Loucy (cell line): Measurements from ENCODE around the gene NECTIN4.

ENCODE experiments used
- H2AFZ ChIP-seq: fragments of 200-600 bp; sonication (generic); 2 replicates; pipeline ENCODE4 v1.6.0; 2016; ENCODE audit warnings: antibody characterized with exemption, mild to moderate bottlenecking, low read length, moderate library complexity
- H3F3A ChIP-seq: fragments of 200-600 bp; 2 replicates; pipeline ENCODE4 v1.6.0; 2016; ENCODE audit warnings: antibody characterized with exemption, low read depth, mild to moderate bottlenecking
- H3K27me3 ChIP-seq: fragments of 200-600 bp; sonication (generic); 2 replicates; pipeline ENCODE4 v1.6.1; 2014; ENCODE audit warnings: low read length, mild to moderate bottlenecking; ENCODE audit not compliant: insufficient read depth, poor library complexity, severe bottlenecking
- H3K36me3 ChIP-seq: fragments of 200-600 bp; sonication (generic); 2 replicates; pipeline ENCODE4 v1.6.1; 2016; ENCODE audit warnings: low read length; ENCODE audit not compliant: insufficient read depth
- H3K4me1 ChIP-seq: fragments of 200-600 bp; sonication (generic); 2 replicates; pipeline ENCODE4 v1.5.1; 2014; ENCODE audit warnings: low read length, mild to moderate bottlenecking; ENCODE audit not compliant: insufficient read depth, poor library complexity, severe bottlenecking
- H3K4me2 ChIP-seq: fragments of 200-600 bp; sonication (generic); 2 replicates; pipeline ENCODE4 v1.6.0; 2014; ENCODE audit warnings: antibody characterized with exemption, low read length, low read depth, mild to moderate bottlenecking; ENCODE audit not compliant: poor library complexity, severe bottlenecking
- H3K4me3 ChIP-seq: fragments of 200-600 bp; sonication (generic); 2 replicates; pipeline ENCODE4 v1.5.1; 2014; ENCODE audit warnings: low read length, mild to moderate bottlenecking, mixed read lengths; ENCODE audit not compliant: poor library complexity, severe bottlenecking
- H3K79me2 ChIP-seq: fragments of 200-600 bp; sonication (generic); 2 replicates; pipeline ENCODE4 v1.6.1; 2014; ENCODE audit warnings: low read length; ENCODE audit not compliant: insufficient read depth
- H3K9ac ChIP-seq: fragments of 200-600 bp; sonication (generic); 2 replicates; pipeline ENCODE4 v1.6.0; 2014; ENCODE audit warnings: mild to moderate bottlenecking, low read depth, low read length, moderate library complexity; ENCODE audit not compliant: poor library complexity, severe bottlenecking
- H3K9me2 ChIP-seq: fragments of 200-600 bp; sonication (generic); replicated peaks from 2 replicates; pipeline ENCODE4 v1.6.1; 2016; ENCODE audit warnings: low read depth, low read length, mixed read lengths
- H3K9me3 ChIP-seq: fragments of 200-600 bp; sonication (generic); 2 replicates; pipeline ENCODE4 v1.6.1; 2014; ENCODE audit warnings: mild to moderate bottlenecking, antibody characterized with exemption, low read length, low read depth; ENCODE audit not compliant: insufficient read depth
- H4K20me1 ChIP-seq: fragments of 200-600 bp; sonication (generic); 2 replicates; pipeline ENCODE4 v1.6.0; 2014; ENCODE audit warnings: antibody characterized with exemption, low read length, mild to moderate bottlenecking; ENCODE audit not compliant: insufficient read depth, poor library complexity, severe bottlenecking
- CTCF ChIP-seq: fragments of 200-600 bp; sonication (generic); conservative IDR thresholded peaks from 2 replicates; pipeline ENCODE4 v1.5.1; 2014; ENCODE audit warnings: mild to moderate bottlenecking, antibody characterized with exemption, low read length
- EZH2phosphoT487 ChIP-seq: fragments of 200-600 bp; IDR thresholded peaks from 2 replicates; pipeline ENCODE4 v1.6.1; 2018; ENCODE audit warnings: antibody characterized with exemption, mild to moderate bottlenecking, moderate library complexity, borderline replicate concordance

Gene NECTIN4

DNA sequence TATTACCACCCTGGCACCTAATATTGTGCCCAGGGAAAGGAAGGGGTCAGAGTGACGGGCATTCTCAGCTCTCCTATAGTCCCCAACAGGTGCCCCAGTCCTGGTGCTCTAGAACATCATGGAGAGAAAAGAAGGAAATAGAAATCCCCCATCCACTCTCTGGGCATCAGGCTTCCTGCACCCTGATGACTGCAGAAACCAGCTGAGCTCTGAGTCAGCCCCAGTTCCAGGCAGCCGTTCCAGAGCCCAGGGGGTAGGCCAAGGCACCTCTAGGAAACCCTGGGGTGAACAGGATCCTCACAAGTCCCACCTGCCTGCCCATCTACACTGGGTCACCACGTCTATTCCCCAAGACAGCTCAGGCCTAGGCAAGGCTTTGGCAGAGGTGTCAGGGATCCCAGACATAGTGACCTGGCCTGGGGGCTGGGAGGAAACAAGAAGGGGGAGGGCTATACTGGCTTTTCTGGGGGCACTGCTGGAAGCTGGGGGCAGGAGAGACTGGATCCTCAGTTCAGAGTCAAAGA is 709 bp downstream of the NECTIN4 start:
- Histone ChIP-seq H3K9me2 (no peaks in the 10 kb centered on the region), H3K9me3 (no peaks in the 10 kb centered on the region), H2AFZ (no peak overlapping the region), H3K9ac (no peak overlapping the region), H3K79me2 (no peaks in the 10 kb centered on the region), H3K36me3 (no peaks in the 10 kb centered on the region), H3K4me2 (no peak overlapping the region), H3K27me3 (no peaks in the 10 kb centered on the region), H4K20me1 (no peaks in the 10 kb centered on the region), H3K4me1 (no peaks in the 10 kb centered on the region), H3K4me3 (no peak overlapping the region), H3F3A (no peaks in the 10 kb centered on the region)
- TF ChIP-seq CTCF (no peak), EZH2phosphoT487 (no peak)

DNA sequence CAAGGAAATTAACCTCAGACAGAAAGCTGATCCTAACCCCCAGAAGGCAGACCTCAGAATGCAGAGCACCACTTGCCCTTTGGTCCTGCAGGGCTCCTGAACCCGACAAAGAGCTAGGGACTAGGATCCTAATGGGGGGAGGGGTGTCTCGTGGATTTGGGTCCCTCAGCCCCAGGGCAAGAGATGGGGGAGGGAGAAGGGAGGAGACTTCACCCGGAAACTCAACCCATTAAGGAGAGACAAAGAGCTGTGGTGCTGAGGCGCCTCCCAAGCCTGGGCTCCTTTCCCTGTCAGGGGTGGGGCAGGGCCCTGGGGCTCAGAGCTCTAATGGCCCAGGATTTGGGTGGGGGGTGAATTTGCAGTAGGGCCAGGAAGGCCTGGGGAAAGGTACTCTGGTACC is 2.9 kb downstream of the NECTIN4 start:
- Histone ChIP-seq H3K4me1 (no peaks in the 10 kb centered on the region), H3K36me3 (no peaks in the 10 kb centered on the region), H2AFZ (no peak overlapping the region), H3K27me3 (no peaks in the 10 kb centered on the region), H3K79me2 (no peaks in the 10 kb centered on the region), H3F3A (no peaks in the 10 kb centered on the region), H3K9ac (no peak overlapping the region), H4K20me1 (no peaks in the 10 kb centered on the region), H3K9me3 (no peaks in the 10 kb centered on the region), H3K4me2 (no peak overlapping the region), H3K4me3 (no peak overlapping the region), H3K9me2 (no peaks in the 10 kb centered on the region)
- TF ChIP-seq EZH2phosphoT487 (no peak), CTCF (no peak)

DNA sequence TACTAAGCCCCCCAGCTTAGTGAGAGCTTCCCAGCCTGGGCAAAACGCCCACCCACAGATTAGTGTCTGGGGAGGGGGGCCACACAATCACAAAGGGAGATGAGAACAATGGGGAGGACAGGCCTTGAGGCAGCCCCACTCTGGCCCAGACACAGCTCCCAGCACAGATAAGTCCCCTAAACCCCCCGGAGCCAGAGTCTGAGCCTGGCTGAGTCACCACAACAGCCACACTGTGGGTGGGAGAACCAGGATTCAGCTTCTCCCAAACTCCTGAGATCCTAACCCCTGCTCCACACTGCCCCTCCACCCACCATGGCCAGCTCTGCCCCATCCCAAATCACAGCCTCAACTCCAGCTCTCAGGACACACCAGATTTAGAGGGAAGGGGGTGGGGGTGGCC is 4.2 kb downstream of the NECTIN4 start:
- H3K9ac ChIP-seq = no peak overlapping the region
- no peak overlapping the region for H3K4me3 ChIP-seq
- H3F3A ChIP-seq = no peaks in the 10 kb centered on the region
- no peak for TF ChIP-seq CTCF
- no peak for TF ChIP-seq EZH2phosphoT487
- H3K79me2 ChIP-seq = no peaks in the 10 kb centered on the region
- no peak overlapping the region for H2AFZ ChIP-seq
- no peaks in the 10 kb centered on the region for H4K20me1 ChIP-seq
- no peaks in the 10 kb centered on the region for H3K27me3 ChIP-seq
- no peak overlapping the region for H3K4me2 ChIP-seq
- no peaks in the 10 kb centered on the region for H3K36me3 ChIP-seq
- no peaks in the 10 kb centered on the region for H3K9me3 ChIP-seq
- H3K4me1 ChIP-seq = no peaks in the 10 kb centered on the region
- H3K9me2 ChIP-seq = no peaks in the 10 kb centered on the region
